ENCODE measurements around the gene PRKCB.

PRKCB gene

GRCh38 chr16:24018485-24018884 lies 182.7 kb downstream of the PRKCB start:
- Histone ChIP-seq H3K36me3 (ENCODE audit: insufficient read depth, low read length) (no peaks in the 10 kb centered on the region), H3K27me3 (ENCODE audit: insufficient read depth, low read length, poor library complexity, severe bottlenecking) (no peaks in the 10 kb centered on the region), H3K4me2 (ENCODE audit: low read depth, low read length, poor library complexity, severe bottlenecking) (no peak overlapping the region), H3K9me3 (ENCODE audit: insufficient read depth, low read depth, low read length) (no peaks in the 10 kb centered on the region), H3F3A (ENCODE audit: low read depth) (peaks cover 9% of the 10 kb centered on the region; the same call in 1 of the 2 replicates), H3K79me2 (ENCODE audit: insufficient read depth, low read length) (peaks cover 16% of the 10 kb centered on the region; the same call in 1 of the 2 replicates), H3K9ac (ENCODE audit: low read depth, low read length, poor library complexity, severe bottlenecking) (no peak overlapping the region), H3K4me3 (ENCODE audit: low read length, poor library complexity, severe bottlenecking) (no peak overlapping the region), H2AFZ (ENCODE audit: low read length) (no peak overlapping the region), H3K4me1 (ENCODE audit: insufficient read depth, low read length, poor library complexity, severe bottlenecking) (peaks cover 33% of the 10 kb centered on the region), H3K9me2 (replicated peaks; ENCODE audit: low read depth, low read length) (no peaks in the 10 kb centered on the region), H4K20me1 (ENCODE audit: insufficient read depth, low read length, poor library complexity, severe bottlenecking) (no peaks in the 10 kb centered on the region)
- no peak for TF ChIP-seq CTCF (conservative IDR thresholded peaks at IDR 0.05; ENCODE audit: low read length)
- no peak for TF ChIP-seq EZH2phosphoT487 (IDR thresholded peaks at IDR 0.05; ENCODE audit: borderline replicate concordance)

DNA sequence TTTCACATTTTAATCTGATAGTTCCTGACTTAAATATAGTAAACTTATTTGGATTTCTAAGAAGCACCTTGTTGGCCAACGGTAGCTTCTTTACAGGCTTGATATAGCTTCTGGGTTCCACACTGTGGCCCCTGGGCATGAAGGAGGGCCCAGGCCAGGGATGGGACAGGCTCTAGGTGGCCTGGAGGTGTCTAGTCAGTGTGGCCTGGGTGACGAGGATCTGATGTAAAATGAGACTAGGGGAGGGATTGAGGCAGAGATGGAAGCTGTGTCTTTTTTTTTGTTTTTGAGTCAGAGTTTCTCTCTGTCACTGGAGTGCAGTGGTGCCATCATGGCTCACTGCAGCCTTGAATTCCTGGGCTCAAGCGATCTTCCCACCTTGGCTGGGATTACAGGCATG lies 187.0 kb downstream of the PRKCB start:
- no peak for TF ChIP-seq CTCF (conservative IDR thresholded peaks at IDR 0.05; ENCODE audit: low read length)
- TF ChIP-seq EZH2phosphoT487 (IDR thresholded peaks at IDR 0.05; ENCODE audit: borderline replicate concordance): no peak
- H3F3A ChIP-seq (ENCODE audit: low read depth): no peaks in the 10 kb centered on the region

DNA sequence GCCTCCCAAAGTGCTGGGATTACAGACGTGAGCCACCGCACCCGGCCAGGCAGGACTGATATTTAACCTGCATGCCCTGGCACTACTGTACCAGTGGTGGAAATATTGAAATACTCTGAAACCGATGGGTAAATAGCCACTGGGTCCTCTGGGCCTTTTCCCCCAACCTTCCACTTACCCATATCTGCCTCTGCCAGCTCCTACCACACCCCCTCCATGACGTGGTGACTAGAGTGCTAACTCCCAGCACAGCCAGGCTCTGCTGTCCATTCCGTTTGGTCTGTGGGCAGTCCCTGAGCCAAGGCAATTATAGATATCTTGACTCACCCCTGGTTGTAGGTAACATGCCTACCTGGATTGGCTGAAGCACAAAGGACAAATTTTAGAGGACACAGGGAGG lies 187.8 kb downstream of the PRKCB start:
- no peak overlapping the region for H3K4me2 ChIP-seq (ENCODE audit: low read depth, low read length, poor library complexity, severe bottlenecking)
- H2AFZ ChIP-seq (ENCODE audit: low read length): no peak overlapping the region
- no peaks in the 10 kb centered on the region for H4K20me1 ChIP-seq (ENCODE audit: insufficient read depth, low read length, poor library complexity, severe bottlenecking)
- H3K9ac ChIP-seq (ENCODE audit: low read depth, low read length, poor library complexity, severe bottlenecking): no peak overlapping the region
- peaks cover 25% of the 10 kb centered on the region; the same call in 1 of the 2 replicates for H3K79me2 ChIP-seq (ENCODE audit: insufficient read depth, low read length)
- TF ChIP-seq EZH2phosphoT487 (IDR thresholded peaks at IDR 0.05; ENCODE audit: borderline replicate concordance) (no peak), CTCF (conservative IDR thresholded peaks at IDR 0.05; ENCODE audit: low read length) (no peak)
- H3K36me3 ChIP-seq (ENCODE audit: insufficient read depth, low read length): no peaks in the 10 kb centered on the region
- H3F3A ChIP-seq (ENCODE audit: low read depth): no peaks in the 10 kb centered on the region
- no peak overlapping the region for H3K4me3 ChIP-seq (ENCODE audit: low read length, poor library complexity, severe bottlenecking)
- H3K9me2 ChIP-seq (replicated peaks; ENCODE audit: low read depth, low read length): no peaks in the 10 kb centered on the region
- no peaks in the 10 kb centered on the region for H3K9me3 ChIP-seq (ENCODE audit: insufficient read depth, low read depth, low read length)
- no peaks in the 10 kb centered on the region for H3K27me3 ChIP-seq (ENCODE audit: insufficient read depth, low read length, poor library complexity, severe bottlenecking)
- peaks cover 24% of the 10 kb centered on the region for H3K4me1 ChIP-seq (ENCODE audit: insufficient read depth, low read length, poor library complexity, severe bottlenecking)

More for the DNA sequence above, 187.0 kb downstream of the PRKCB start:
- H2AFZ ChIP-seq (ENCODE audit: low read length): no peak overlapping the region
- no peak overlapping the region for H3K9ac ChIP-seq (ENCODE audit: low read depth, low read length, poor library complexity, severe bottlenecking)
- H3K36me3 ChIP-seq (ENCODE audit: insufficient read depth, low read length): no peaks in the 10 kb centered on the region
- no peak overlapping the region for H3K4me3 ChIP-seq (ENCODE audit: low read length, poor library complexity, severe bottlenecking)
- no peaks in the 10 kb centered on the region for H3K9me2 ChIP-seq (replicated peaks; ENCODE audit: low read depth, low read length)
- H3K4me2 ChIP-seq (ENCODE audit: low read depth, low read length, poor library complexity, severe bottlenecking): no peak overlapping the region
- H4K20me1 ChIP-seq (ENCODE audit: insufficient read depth, low read length, poor library complexity, severe bottlenecking): no peaks in the 10 kb centered on the region
- H3K79me2 ChIP-seq (ENCODE audit: insufficient read depth, low read length): peaks cover 25% of the 10 kb centered on the region; the same call in 1 of the 2 replicates
- H3K9me3 ChIP-seq (ENCODE audit: insufficient read depth, low read depth, low read length): no peaks in the 10 kb centered on the region
- no peaks in the 10 kb centered on the region for H3K27me3 ChIP-seq (ENCODE audit: insufficient read depth, low read length, poor library complexity, severe bottlenecking)
- H3K4me1 ChIP-seq (ENCODE audit: insufficient read depth, low read length, poor library complexity, severe bottlenecking): peaks cover 24% of the 10 kb centered on the region
